ENCODE data around the gene INHBA.

INHBA gene

GRCh38 chr7:41702635-41703371, at the start of gene INHBA:
TSS of gene INHBA (minus strand) at chr7:41703090. CDS start at chr7:41700374, 2,716 bp downstream.
- DNase-seq = no peak

- DNase-seq = no peak
Measured at GRCh38 chr7:41752615-41753014, 49.7 kb upstream of the INHBA start.

- DNase-seq = no peak
Measured at GRCh38 chr7:41750661-41751540, 48.0 kb upstream of the INHBA start.

GRCh38 chr7:41747961-41748360, 45.1 kb upstream of the INHBA start:
- DNase-seq = no peak

- no peak for DNase-seq
Measured at GRCh38 chr7:41745451-41745850, 42.6 kb upstream of the INHBA start.

GRCh38 chr7:41744161-41744560, 41.3 kb upstream of the INHBA start:
- no peak for DNase-seq

- DNase-seq = no peak
Measured at GRCh38 chr7:41742401-41743020, 39.6 kb upstream of the INHBA start.

- DNase-seq = no peak
Measured at GRCh38 chr7:41738806-41739205, 35.9 kb upstream of the INHBA start.

GRCh38 chr7:41738336-41738735, 35.4 kb upstream of the INHBA start:
- no peak for DNase-seq

- DNase-seq = no peak
Measured at GRCh38 chr7:41735206-41735605, 32.3 kb upstream of the INHBA start.

- DNase-seq = no peak
Measured at GRCh38 chr7:41732843-41733306, 30.0 kb upstream of the INHBA start.

- DNase-seq = no peak
Measured at GRCh38 chr7:41732436-41732785, 29.5 kb upstream of the INHBA start.

- no peak for DNase-seq
Measured at GRCh38 chr7:41731493-41732435, 28.9 kb upstream of the INHBA start.

- peak; percentile 8 for DNase-seq
Measured at GRCh38 chr7:41730668-41731067, 27.8 kb upstream of the INHBA start.

- DNase-seq = no peak
Measured at GRCh38 chr7:41730161-41730560, 27.3 kb upstream of the INHBA start.

GRCh38 chr7:41729059-41729458, 26.2 kb upstream of the INHBA start:
- no peak for DNase-seq

GRCh38 chr7:41725013-41725412, 22.1 kb upstream of the INHBA start:
- DNase-seq = no peak

GRCh38 chr7:41720886-41721285, 18.0 kb upstream of the INHBA start:
- no peak for DNase-seq

- DNase-seq = no peak
Measured at GRCh38 chr7:41720046-41720445, 17.2 kb upstream of the INHBA start.

GRCh38 chr7:41716691-41717090, 13.8 kb upstream of the INHBA start:
- no peak for DNase-seq

GRCh38 chr7:41715000-41715399, 12.1 kb upstream of the INHBA start:
- no peak for DNase-seq

- peak; percentile 24 for DNase-seq
Measured at GRCh38 chr7:41711283-41712064, 8.6 kb upstream of the INHBA start.
